Hematopoietic multipotent progenitor cell treated with erythropoietin and hydrocortisone succinate and interleukin-3 and kit ligand, for 17 days (in vitro differentiated cells): ENCODE measurements around the gene MORC4.
A peak's percentile ranks its signal among the peaks of the same experiment; 100 is the strongest.
"Not testable (repeated sequence)": the region's sequence is repeated elsewhere in the genome, so short reads cannot be mapped to it uniquely, and the experiment has no call there.

Experiments
- DNase-seq: peaks from one replicate; pipeline ENCODE4 v3.0.0-alpha.2; 2015; ENCODE audit warnings: low spot score

The MORC4 gene

GRCh38 chrX:107000013-107000515 is at the start of gene MORC4:
MORC4 (minus strand) TSS chrX:107000212; CDS start chrX:106999969, 243 bp downstream.
- no peak for DNase-seq

- DNase-seq, result no peak
Measured at GRCh38 chrX:107047622-107048021, 47.6 kb upstream of the MORC4 start.

- no peak for DNase-seq
Measured at GRCh38 chrX:107029752-107030151, 29.7 kb upstream of the MORC4 start.

GRCh38 chrX:107025545-107025944 is 25.5 kb upstream of the MORC4 start:
- DNase-seq, result peak; percentile 3

GRCh38 chrX:107014936-107015335 is 14.9 kb upstream of the MORC4 start:
- DNase-seq, result no peak

GRCh38 chrX:107008034-107008433 is 8.0 kb upstream of the MORC4 start:
- DNase-seq, result no peak

- DNase-seq, result no peak
Measured at GRCh38 chrX:106999002-106999975, 723 bp downstream of the MORC4 start.

- DNase-seq, result no peak
Measured at GRCh38 chrX:106997611-106998010, 2.4 kb downstream of the MORC4 start.

- no peak for DNase-seq
Measured at GRCh38 chrX:106995678-106996077, 4.3 kb downstream of the MORC4 start.

GRCh38 chrX:106987488-106987887 is 12.5 kb downstream of the MORC4 start:
- DNase-seq, result no peak

- no peak for DNase-seq
Measured at GRCh38 chrX:106980952-106981626, 18.9 kb downstream of the MORC4 start.

- DNase-seq, result no peak
Measured at GRCh38 chrX:106976416-106976815, 23.6 kb downstream of the MORC4 start.

GRCh38 chrX:106973433-106974149 is 26.4 kb downstream of the MORC4 start:
- DNase-seq, result no peak

GRCh38 chrX:106972896-106973295 is 27.1 kb downstream of the MORC4 start:
- DNase-seq, result no peak

- not testable (repeated sequence) for DNase-seq
Measured at GRCh38 chrX:106966547-106966946, 33.5 kb downstream of the MORC4 start.

- no peak for DNase-seq
Measured at GRCh38 chrX:106964290-106964689, 35.7 kb downstream of the MORC4 start.

- DNase-seq, result no peak
Measured at GRCh38 chrX:106963111-106963510, 36.9 kb downstream of the MORC4 start.

GRCh38 chrX:106959901-106960300 is 40.1 kb downstream of the MORC4 start:
- no peak for DNase-seq

GRCh38 chrX:106957856-106958255 is 42.2 kb downstream of the MORC4 start:
- DNase-seq, result no peak

- no peak for DNase-seq
Measured at GRCh38 chrX:106955004-106955772, 44.8 kb downstream of the MORC4 start.

- no peak for DNase-seq
Measured at GRCh38 chrX:106954041-106954440, 46.0 kb downstream of the MORC4 start.
